ENCODE measurements around the gene UBE3B. TPM values are rescaled to one million over a fixed set of nuclear protein-coding genes. Genes with fewer than 3 reads are reported as not detected.

UBE3B gene
- total and polyA plus RNA-seq, 2 donors (not counting 1 experiment from before 2014, with no cell fraction given) = 27.2 to 49.7 TPM

DNA sequence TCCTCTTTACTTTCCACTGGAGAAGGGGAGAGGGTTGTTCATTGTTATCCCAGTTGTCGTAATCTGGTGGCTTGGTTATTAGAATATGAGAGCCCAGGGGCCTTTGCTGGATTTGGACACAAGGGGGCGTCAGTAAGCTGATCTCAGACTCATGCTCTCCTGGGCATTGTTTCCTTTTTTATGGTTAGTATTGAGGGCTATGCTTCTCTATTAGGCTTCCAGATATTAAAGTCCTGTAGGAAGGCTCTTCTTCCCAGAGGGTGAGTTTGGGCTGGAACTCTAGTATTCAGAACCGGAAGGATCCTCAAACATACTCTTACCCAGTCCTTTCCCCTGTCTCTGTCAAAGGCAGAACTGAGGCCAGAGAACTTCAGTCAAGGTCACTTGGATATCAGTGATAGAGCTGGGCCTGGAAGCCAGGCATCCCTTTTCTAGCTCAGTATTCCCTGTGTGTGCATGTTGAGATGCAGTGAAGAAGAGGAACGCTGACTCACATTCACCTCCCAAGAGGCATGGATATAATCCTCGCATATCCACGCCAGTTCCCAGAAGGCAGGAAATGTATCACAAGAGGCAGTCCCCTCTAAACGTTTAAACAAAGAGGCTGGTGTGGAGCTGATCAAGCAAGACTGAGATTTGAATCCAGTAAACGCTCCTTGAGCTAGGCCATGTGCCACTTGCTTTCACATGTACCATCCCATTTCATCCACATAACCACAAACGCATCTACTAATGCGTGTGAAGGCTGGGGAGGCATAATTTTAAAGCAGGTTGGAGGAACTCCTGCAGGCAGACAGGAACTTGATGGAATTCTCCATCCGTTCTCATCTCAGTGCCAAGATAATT lies 41.6 kb downstream of the UBE3B start:
- H4K20me1 ChIP-seq (ENCODE audit: control insufficient read depth, extremely low read depth, insufficient read depth, low read length) = no peaks in the 10 kb centered on the region
- no peaks in the 10 kb centered on the region for H3K9me3 ChIP-seq (ENCODE audit: control insufficient read depth, insufficient read depth, low read depth, low read length)
- H3K9ac ChIP-seq (ENCODE audit: insufficient read depth, low read length) = no peak overlapping the region
- peaks cover 7% of the 10 kb centered on the region for H3K4me1 ChIP-seq (ENCODE audit: control insufficient read depth, extremely low read depth, insufficient read depth, low read length)
- peak; percentile 63 to 89 for DNase-seq (ENCODE audit: low read depth in 2 of 2)
- H3K27ac ChIP-seq (ENCODE audit: insufficient read depth, low read length) = peak overlapping the region; percentile 64
- no peak overlapping the region for H3K4me2 ChIP-seq (ENCODE audit: extremely low read depth, insufficient read depth, low read length)
- no peak overlapping the region for H3K4me3 ChIP-seq (replicated peaks in 1 of 4; ENCODE audit: control extremely low read depth in 1 of 4, insufficient read depth in 1 of 4, low read depth in 3 of 4, low read length in 4 of 4)
- H3K79me2 ChIP-seq (ENCODE audit: control insufficient read depth, insufficient read depth, low read length) = no peaks in the 10 kb centered on the region
- peaks cover 19% of the 10 kb centered on the region for H3K36me3 ChIP-seq (ENCODE audit: control insufficient read depth, insufficient read depth, low read length)
- H2AFZ ChIP-seq (ENCODE audit: low read length) = no peak overlapping the region
- H3K27me3 ChIP-seq (ENCODE audit: control insufficient read depth, insufficient read depth, low read length) = no peaks in the 10 kb centered on the region
- TF ChIP-seq, protein P1, sequence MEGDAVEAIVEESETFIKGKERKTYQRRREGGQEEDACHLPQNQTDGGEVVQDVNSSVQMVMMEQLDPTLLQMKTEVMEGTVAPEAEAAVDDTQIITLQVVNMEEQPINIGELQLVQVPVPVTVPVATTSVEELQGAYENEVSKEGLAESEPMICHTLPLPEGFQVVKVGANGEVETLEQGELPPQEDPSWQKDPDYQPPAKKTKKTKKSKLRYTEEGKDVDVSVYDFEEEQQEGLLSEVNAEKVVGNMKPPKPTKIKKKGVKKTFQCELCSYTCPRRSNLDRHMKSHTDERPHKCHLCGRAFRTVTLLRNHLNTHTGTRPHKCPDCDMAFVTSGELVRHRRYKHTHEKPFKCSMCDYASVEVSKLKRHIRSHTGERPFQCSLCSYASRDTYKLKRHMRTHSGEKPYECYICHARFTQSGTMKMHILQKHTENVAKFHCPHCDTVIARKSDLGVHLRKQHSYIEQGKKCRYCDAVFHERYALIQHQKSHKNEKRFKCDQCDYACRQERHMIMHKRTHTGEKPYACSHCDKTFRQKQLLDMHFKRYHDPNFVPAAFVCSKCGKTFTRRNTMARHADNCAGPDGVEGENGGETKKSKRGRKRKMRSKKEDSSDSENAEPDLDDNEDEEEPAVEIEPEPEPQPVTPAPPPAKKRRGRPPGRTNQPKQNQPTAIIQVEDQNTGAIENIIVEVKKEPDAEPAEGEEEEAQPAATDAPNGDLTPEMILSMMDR (conservative IDR thresholded peaks at IDR 0.05 in 1 of 2, IDR thresholded peaks at IDR 0.05 in 1 of 2; ENCODE audit: low read depth in 1 of 2, low read length in 2 of 2) = peak; percentile 77 to 94
- TF ChIP-seq EZH2 (IDR thresholded peaks at IDR 0.05; ENCODE audit: low read length, missing control alignments) = no peak

DNA sequence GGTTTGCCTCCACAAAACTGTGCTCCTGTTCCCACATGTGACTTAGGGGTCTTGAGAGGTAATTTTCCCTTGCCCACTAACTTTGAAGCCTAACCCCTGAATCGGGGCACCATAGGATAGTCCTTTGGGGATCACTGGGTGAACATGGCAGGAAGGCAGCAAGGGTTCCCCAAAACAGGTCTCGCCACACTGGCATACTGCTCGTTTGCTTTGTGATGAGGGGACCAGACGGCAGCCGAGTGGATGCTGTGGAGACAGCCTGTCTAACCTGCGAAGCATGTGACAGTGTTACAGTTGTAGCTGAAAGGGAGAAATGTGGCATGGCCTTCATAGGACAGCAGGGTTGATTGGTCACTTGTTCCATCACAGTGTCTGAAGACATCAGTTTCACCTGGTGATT lies 42.4 kb downstream of the UBE3B start:
- H3K27ac ChIP-seq (ENCODE audit: insufficient read depth, low read length) = peak overlapping the region; percentile 17

DNA sequence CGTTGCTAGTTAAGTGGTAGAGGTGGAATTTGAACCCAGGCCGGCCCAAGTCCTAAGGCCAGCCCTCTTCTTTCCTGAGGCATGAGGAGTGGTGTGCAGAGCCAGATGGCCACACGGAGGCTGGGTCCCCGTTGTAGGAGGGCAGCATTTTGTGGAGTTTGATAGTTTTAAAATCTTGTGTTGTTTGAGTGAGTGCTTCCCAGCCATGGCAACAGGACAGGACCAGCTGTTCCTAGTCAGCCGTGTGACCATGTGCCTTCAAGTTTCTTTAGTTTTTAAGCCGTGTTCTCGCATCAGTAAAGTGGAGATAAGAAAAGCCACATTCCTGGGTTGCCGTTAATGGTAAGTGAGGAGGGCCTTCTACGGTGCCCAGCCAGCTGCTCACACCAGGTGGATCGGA lies 44.4 kb downstream of the UBE3B start:
- Histone ChIP-seq H3K36me3 (ENCODE audit: control insufficient read depth, insufficient read depth, low read length) (peaks cover 22% of the 10 kb centered on the region), H3K27me3 (ENCODE audit: control insufficient read depth, insufficient read depth, low read length) (no peaks in the 10 kb centered on the region), H3K4me1 (ENCODE audit: control insufficient read depth, extremely low read depth, insufficient read depth, low read length) (peaks cover 7% of the 10 kb centered on the region), H3K79me2 (ENCODE audit: control insufficient read depth, insufficient read depth, low read length) (no peaks in the 10 kb centered on the region), H3K27ac (ENCODE audit: insufficient read depth, low read length) (no peak overlapping the region), H3K4me3 (replicated peaks in 1 of 4; ENCODE audit: control extremely low read depth in 1 of 4, insufficient read depth in 1 of 4, low read depth in 3 of 4, low read length in 4 of 4) (no peak overlapping the region), H3K9ac (ENCODE audit: insufficient read depth, low read length) (no peak overlapping the region), H3K9me3 (ENCODE audit: control insufficient read depth, insufficient read depth, low read depth, low read length) (no peaks in the 10 kb centered on the region), H2AFZ (ENCODE audit: low read length) (no peak overlapping the region), H3K4me2 (ENCODE audit: extremely low read depth, insufficient read depth, low read length) (no peak overlapping the region), H4K20me1 (ENCODE audit: control insufficient read depth, extremely low read depth, insufficient read depth, low read length) (no peaks in the 10 kb centered on the region)
- TF ChIP-seq, protein P1 (conservative IDR thresholded peaks at IDR 0.05 in 1 of 2, IDR thresholded peaks at IDR 0.05 in 1 of 2; ENCODE audit: low read depth in 1 of 2, low read length in 2 of 2) = no peak
- no peak for TF ChIP-seq EZH2 (IDR thresholded peaks at IDR 0.05; ENCODE audit: low read length, missing control alignments)
- DNase-seq (ENCODE audit: low read depth in 2 of 2) = no peak

More for the DNA sequence above, 42.4 kb downstream of the UBE3B start:
- Histone ChIP-seq H3K9me3 (ENCODE audit: control insufficient read depth, insufficient read depth, low read depth, low read length) (no peaks in the 10 kb centered on the region), H3K4me2 (ENCODE audit: extremely low read depth, insufficient read depth, low read length) (no peak overlapping the region), H2AFZ (ENCODE audit: low read length) (no peak overlapping the region), H3K27me3 (ENCODE audit: control insufficient read depth, insufficient read depth, low read length) (no peaks in the 10 kb centered on the region), H3K9ac (ENCODE audit: insufficient read depth, low read length) (no peak overlapping the region), H4K20me1 (ENCODE audit: control insufficient read depth, extremely low read depth, insufficient read depth, low read length) (no peaks in the 10 kb centered on the region), H3K4me1 (ENCODE audit: control insufficient read depth, extremely low read depth, insufficient read depth, low read length) (peaks cover 7% of the 10 kb centered on the region), H3K79me2 (ENCODE audit: control insufficient read depth, insufficient read depth, low read length) (no peaks in the 10 kb centered on the region), H3K36me3 (ENCODE audit: control insufficient read depth, insufficient read depth, low read length) (peaks cover 21% of the 10 kb centered on the region), H3K4me3 (replicated peaks in 1 of 4; ENCODE audit: control extremely low read depth in 1 of 4, insufficient read depth in 1 of 4, low read depth in 3 of 4, low read length in 4 of 4) (no peak overlapping the region)
- DNase-seq (ENCODE audit: low read depth in 2 of 2) = no peak
- TF ChIP-seq EZH2 (IDR thresholded peaks at IDR 0.05; ENCODE audit: low read length, missing control alignments) = no peak
- TF ChIP-seq, protein P1 (conservative IDR thresholded peaks at IDR 0.05 in 1 of 2, IDR thresholded peaks at IDR 0.05 in 1 of 2; ENCODE audit: low read depth in 1 of 2, low read length in 2 of 2) = no peak

All from fibroblast of lung (primary cell).